Fibroblast of pulmonary artery (primary cell): Measurements from ENCODE around the gene ZNF709.
"Not testable (repeated sequence)": the region's sequence is repeated elsewhere in the genome, so short reads cannot be mapped to it uniquely, and the experiment has no call there.

Source experiments
- DNase-seq: peaks from one replicate; pipeline ENCODE4 v3.0.0-alpha.2; 2010; ENCODE audit warnings: low read depth
- H3K4me3 ChIP-seq: replicated peaks from 2 replicates; pipeline ENCODE4 v1.5.1; 2011; ENCODE audit warnings: low read depth, mild to moderate bottlenecking, control low read depth, low read length, moderate library complexity
- TF ChIP-seq, protein P1 (sequence below): IDR thresholded peaks from 2 replicates; pipeline ENCODE4 v1.5.1; 2011; ENCODE audit warnings: mild to moderate bottlenecking, control low read depth, low read length, inconsistent platforms; ENCODE audit errors: missing control alignments

The ZNF709 gene

DNA sequence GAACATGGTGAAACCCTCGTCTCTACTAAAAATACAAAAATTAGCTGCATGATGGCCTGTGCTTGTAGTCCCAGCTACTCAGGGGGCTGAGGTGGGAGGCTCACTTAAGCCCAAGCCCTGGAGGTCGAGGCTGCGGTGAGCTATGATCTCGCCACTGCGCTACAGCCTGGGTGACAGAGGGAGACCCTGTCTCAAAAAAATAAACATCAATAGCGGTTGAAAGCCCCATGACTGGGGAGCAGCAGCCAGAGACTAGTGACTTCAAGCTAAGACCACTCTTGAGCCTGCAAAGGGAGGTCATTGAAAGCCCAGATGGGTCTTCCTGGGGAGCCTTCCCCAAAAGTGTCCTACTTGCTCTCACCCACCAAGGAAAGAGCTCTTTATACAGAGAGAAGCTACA is 11.9 kb upstream of the ZNF709 start:
- H3K4me3 ChIP-seq: no peak overlapping the region
- TF ChIP-seq, protein P1, sequence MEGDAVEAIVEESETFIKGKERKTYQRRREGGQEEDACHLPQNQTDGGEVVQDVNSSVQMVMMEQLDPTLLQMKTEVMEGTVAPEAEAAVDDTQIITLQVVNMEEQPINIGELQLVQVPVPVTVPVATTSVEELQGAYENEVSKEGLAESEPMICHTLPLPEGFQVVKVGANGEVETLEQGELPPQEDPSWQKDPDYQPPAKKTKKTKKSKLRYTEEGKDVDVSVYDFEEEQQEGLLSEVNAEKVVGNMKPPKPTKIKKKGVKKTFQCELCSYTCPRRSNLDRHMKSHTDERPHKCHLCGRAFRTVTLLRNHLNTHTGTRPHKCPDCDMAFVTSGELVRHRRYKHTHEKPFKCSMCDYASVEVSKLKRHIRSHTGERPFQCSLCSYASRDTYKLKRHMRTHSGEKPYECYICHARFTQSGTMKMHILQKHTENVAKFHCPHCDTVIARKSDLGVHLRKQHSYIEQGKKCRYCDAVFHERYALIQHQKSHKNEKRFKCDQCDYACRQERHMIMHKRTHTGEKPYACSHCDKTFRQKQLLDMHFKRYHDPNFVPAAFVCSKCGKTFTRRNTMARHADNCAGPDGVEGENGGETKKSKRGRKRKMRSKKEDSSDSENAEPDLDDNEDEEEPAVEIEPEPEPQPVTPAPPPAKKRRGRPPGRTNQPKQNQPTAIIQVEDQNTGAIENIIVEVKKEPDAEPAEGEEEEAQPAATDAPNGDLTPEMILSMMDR: no peak
- no peak for DNase-seq

DNA sequence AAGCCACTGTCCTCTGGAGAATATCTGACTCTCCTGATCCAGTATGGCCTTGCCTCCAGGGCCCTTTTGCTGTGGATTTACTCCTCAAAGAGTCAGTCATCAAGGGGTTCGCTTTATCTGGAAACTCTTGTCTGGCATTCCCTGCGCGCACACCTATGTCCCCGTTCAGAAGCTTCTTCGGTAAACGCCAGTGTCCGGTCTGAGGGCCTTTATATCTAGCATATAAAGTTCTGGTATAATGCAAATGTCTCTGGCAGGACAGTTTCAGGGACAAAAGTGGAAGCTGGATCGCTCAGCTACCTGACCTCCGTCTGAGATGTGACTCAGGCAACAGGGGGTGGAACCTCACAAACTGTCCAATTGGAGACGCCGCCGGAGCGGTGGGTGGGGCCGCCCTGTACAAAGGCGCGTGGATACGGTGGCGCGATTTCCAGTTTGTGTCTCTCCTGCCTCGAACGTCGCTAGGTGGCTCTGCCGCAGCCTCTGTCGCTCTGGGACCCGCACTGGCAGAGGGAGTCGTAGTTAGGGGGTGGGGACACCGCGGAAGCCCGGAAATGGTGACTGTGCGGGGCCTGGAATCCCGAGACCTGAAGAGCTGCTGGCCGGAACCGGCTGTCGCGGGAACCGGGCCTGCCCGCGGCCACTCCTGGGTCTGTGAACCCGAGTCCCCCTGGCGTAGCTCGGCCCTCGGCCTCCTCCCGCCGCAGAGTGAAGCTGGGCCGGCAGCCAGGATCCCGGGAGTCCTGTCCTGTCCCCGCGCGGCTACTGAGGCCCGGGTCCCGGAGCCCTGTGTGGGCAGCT is 10.6 kb upstream of the ZNF709 start:
- TF ChIP-seq, protein P1: peak; percentile 15
- peak overlapping the region; percentile 64 for H3K4me3 ChIP-seq
- DNase-seq: peak; percentile 78

DNA sequence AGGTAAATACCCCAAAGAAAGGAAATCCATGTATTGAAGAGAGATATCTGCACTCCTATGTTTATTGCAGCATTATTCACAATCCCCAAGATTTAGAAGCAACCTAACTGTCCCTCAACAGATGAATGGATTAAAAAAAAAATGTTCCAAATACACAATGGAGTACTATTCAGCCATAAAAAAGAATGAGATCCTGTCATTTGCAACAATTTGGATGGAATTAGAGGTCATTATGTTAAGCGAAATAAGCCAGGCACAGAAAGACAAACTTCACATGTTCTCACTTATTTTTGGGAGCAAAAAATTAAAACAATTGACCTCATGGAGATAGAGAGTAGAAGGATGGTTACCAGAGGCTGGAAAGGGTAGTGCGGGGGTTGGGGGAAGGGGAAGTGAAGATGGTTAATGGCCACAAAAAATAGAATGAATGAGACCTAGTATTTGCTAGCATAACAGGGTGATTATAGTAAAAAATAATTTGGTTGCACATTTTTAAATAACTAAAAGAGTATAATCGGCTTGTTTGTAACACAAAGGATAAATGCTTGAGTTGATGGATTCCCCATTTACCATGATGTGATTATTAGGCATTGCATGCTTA is 9.7 kb upstream of the ZNF709 start:
- TF ChIP-seq, protein P1: no peak
- no peak overlapping the region for H3K4me3 ChIP-seq
- DNase-seq: no peak

DNA sequence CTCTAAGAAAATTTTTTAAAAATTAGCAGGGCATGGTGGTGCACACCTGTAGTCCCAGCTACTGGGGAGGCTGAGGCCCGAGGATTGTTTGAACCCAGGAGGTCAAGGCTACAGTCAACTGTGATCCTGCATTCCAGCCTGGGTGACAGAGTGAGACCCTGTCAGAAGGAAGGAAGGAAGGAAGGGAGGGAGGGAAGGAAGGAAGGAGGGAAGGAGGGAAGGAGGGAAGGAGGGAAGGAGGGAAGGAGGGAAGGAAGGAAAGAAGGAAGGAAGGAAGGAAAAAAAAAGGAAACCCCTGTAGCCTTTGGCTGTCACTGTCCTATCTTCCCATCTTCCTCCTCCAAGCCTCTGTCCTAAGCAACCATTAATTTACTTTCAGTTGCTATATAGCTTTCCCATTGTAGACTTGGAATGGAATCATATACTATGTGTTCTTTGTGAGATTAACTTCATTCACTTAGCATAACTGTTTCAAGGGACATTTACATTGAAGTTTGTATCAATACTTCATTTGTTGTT is 1.7 kb upstream of the ZNF709 start:
- DNase-seq, H3K4me3 ChIP-seq: not testable (repeated sequence)

DNA sequence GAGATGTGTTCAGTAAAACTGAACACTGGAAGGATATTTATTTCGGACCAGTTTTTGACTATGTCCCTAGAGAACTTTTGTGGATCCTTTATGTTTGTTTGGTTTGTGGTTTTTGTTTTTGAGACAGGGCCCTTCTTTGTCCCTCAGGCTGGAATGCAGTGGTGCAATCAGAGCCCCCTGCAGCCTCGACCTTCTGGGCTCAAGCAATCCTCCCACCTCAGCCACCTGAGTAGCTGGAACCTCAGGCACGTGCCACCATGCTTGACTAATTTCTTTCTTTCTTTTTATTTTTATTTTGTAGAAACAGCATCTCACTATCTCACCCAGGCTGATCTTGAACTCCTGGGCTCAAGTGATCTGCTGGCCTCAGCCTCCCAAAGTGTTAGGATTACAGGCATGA is 955 bp upstream of the ZNF709 start:
- DNase-seq: no peak
- no peak overlapping the region for H3K4me3 ChIP-seq
- TF ChIP-seq, protein P1: no peak

DNA sequence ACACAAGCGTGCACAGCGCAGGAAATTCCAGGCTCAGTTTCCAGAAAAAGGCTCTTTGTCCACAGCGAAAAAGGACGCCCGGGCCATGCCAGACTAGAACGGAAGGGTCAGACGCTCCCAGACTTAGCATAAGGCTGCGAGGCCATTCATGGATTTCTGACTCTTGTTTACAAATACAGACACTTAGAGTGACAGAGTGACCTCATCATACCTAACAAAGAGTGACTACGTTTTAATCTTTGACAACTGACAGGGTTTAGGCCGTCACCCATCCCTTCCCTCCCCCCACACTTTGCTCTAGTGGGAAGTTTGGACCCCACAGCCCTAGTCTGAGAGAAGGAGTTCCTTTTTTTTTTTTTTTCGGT is 418 bp upstream of the ZNF709 start:
- H3K4me3 ChIP-seq: peak overlapping the region; percentile 97
- TF ChIP-seq, protein P1: no peak
- DNase-seq: no peak

DNA sequence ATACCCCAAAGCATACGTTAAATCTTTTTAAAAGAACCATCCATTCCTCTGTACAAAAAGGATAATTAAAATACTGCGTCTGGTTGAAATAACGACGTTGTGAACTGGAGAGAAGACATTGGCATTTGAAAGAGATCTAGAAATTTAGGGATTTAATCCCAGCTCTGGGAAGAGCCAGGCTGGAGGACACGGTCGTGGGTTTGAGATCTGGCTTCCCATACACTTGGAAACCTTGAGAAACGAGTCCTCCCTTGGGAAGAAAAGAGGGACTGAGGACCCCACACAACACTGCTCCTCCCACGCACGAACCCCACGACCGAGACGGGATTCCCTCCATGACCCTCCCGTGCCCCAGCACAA is 625 bp downstream of the ZNF709 start:
- peak; percentile 9 for DNase-seq
- TF ChIP-seq, protein P1: no peak

More for the DNA sequence above, 625 bp downstream of the ZNF709 start:
- H3K4me3 ChIP-seq: peak overlapping the region; percentile 97
